Caco-2 (cell line): ENCODE measurements around the gene KLHL11. TPM values are rescaled to one million over a fixed set of nuclear protein-coding genes. Genes with fewer than 3 reads are reported as not detected.
"Not testable (repeated sequence)": the region's sequence is repeated elsewhere in the genome, so short reads cannot be mapped to it uniquely, and the experiment has no call there.

Experiments
- BruUV-seq: library from RNA; stranded (reverse); fragments of 400-500 nt; replicated peaks from 2 replicates; lab custom pipeline; 2021; lab: Mats Ljungman, UMichigan
- CTCF ChIA-PET: fragments of 300-600 bp; sonication (Branson Sonifier 250); formaldehyde crosslinking; loops from one replicate; lab custom pipeline; 2022; ENCODE audit warnings: antibody characterized with exemption; lab: Charles Lee
- POLR2A ChIA-PET: fragments of 300-600 bp; sonication (Branson Sonifier 250); formaldehyde crosslinking; loops from one replicate; lab custom pipeline; 2022; ENCODE audit warnings: antibody characterized with exemption; lab: Charles Lee
- DNase-seq, 2 experiments: peaks; one replicate each; pipeline versions ENCODE4 v3.0.0 to v3.0.0-alpha.2; 2020 to 2022
- H3K27me3 ChIP-seq: replicated peaks from 2 replicates; pipeline ENCODE4 v1.6.0; 2011; ENCODE audit warnings: low read length; ENCODE audit not compliant: control insufficient read depth, insufficient read depth
- H3K36me3 ChIP-seq: 2 replicates; pipeline ENCODE4 v1.5.1; 2011; ENCODE audit warnings: low read length; ENCODE audit not compliant: control insufficient read depth, insufficient read depth
- H3K4me1 ChIP-seq: fragments of 250-450 bp; sonication (Bioruptor Pico); 2 replicates; pipeline ENCODE4 v1.5.1; 2020; ENCODE audit warnings: mild to moderate bottlenecking
- H3K4me3 ChIP-seq: 2 replicates; pipeline ENCODE4 v1.5.1; 2011; ENCODE audit warnings: low read depth, mild to moderate bottlenecking, control low read depth, low read length
- H3K9me3 ChIP-seq: fragments of 250-450 bp; sonication (Bioruptor Pico); 2 replicates; pipeline ENCODE4 v1.5.1; 2020; ENCODE audit warnings: mild to moderate bottlenecking, moderate library complexity
- H3K27ac Mint-ChIP-seq: one replicate; pipeline ENCODE4 v1.8.0; 2022; ENCODE audit warnings: mixed read lengths; ENCODE audit not compliant: unreplicated experiment
- H3K27me3 Mint-ChIP-seq: one replicate; pipeline ENCODE4 v1.8.0; 2022; ENCODE audit warnings: mixed read lengths; ENCODE audit not compliant: insufficient read depth, unreplicated experiment
- H3K36me3 Mint-ChIP-seq: one replicate; pipeline ENCODE4 v1.8.0; 2022; ENCODE audit warnings: mild to moderate bottlenecking, mixed read lengths; ENCODE audit not compliant: insufficient read depth, unreplicated experiment
- H3K4me1 Mint-ChIP-seq: one replicate; pipeline ENCODE4 v1.8.0; 2022; ENCODE audit warnings: low read depth, mixed read lengths; ENCODE audit not compliant: unreplicated experiment
- H3K4me3 Mint-ChIP-seq: one replicate; pipeline ENCODE4 v1.8.0; 2022; ENCODE audit warnings: mild to moderate bottlenecking, moderate library complexity, mixed read lengths; ENCODE audit not compliant: unreplicated experiment
- H3K9me3 Mint-ChIP-seq: one replicate; pipeline ENCODE4 v1.8.0; 2022; ENCODE audit warnings: mixed read lengths; ENCODE audit not compliant: unreplicated experiment
- CTCF ChIP-seq, 2 experiments: fragments of 200-600 bp in 1 of 2; IDR thresholded peaks; 1 replicate in 1 of 2; 2 replicates in 1 of 2; pipeline versions ENCODE4 v1.5.1 to v1.8.0; 2011 to 2022; ENCODE audit warnings: antibody characterized with exemption in 1 of 2, control low read depth in 1 of 2, inconsistent platforms in 1 of 2, low read depth in 1 of 2, low read length in 1 of 2, mild to moderate bottlenecking in 1 of 2, moderate library complexity in 1 of 2; ENCODE audit not compliant: insufficient read depth in 1 of 2, severe bottlenecking in 1 of 2, unreplicated experiment in 1 of 2
- intact Hi-C: fragments of 100-400 bp; cut with micrococcal nuclease; formaldehyde crosslinking; loops from one replicate; pipeline ENCODE4 v1.10.0; 2022; ENCODE audit not compliant: unreplicated experiment
- total RNA-seq: library from RNA; stranded (reverse); gene quantifications from 2 replicates; pipeline ENCODE4 v1.2.3, GENCODE V29; 2022

Gene KLHL11
- total RNA-seq, 1 experiment from 2014 or later, result 22.2 TPM

- no peak overlapping the region for H3K27ac Mint-ChIP-seq
- H3K9me3 Mint-ChIP-seq, result no peaks in the 10 kb centered on the region
- no peak for DNase-seq
- peaks cover 100% of the 10 kb centered on the region for H3K36me3 Mint-ChIP-seq
- no peak overlapping the region for H3K4me3 Mint-ChIP-seq
- H3K4me3 ChIP-seq, result no peak overlapping the region
- no peaks in the 10 kb centered on the region for H3K4me1 ChIP-seq
- BruUV-seq, result no TSS peak
- CTCF ChIA-PET, result interaction anchor here (0.6 kb wide), 1 partner anchor 82 kb away, joined by 3 read pairs; no protein-coding TSS in a partner anchor
- intact Hi-C loops, result no loop called here
- POLR2A ChIA-PET, result interaction anchor here (0.6 kb wide), 1 partner anchor 82 kb away, joined by 7 read pairs; no protein-coding TSS in a partner anchor
- no peak for TF ChIP-seq CTCF (IDR thresholded peaks at IDR 0.05; ENCODE audit: insufficient read depth in 1 of 2, low read depth in 1 of 2, low read length in 1 of 2, severe bottlenecking in 1 of 2, unreplicated experiment in 1 of 2)
- H3K9me3 ChIP-seq, result no peaks in the 10 kb centered on the region
- H3K36me3 ChIP-seq, result peaks cover 13% of the 10 kb centered on the region
- no peaks in the 10 kb centered on the region for H3K4me1 Mint-ChIP-seq
- no peaks in the 10 kb centered on the region for H3K27me3 Mint-ChIP-seq
- no peaks in the 10 kb centered on the region for H3K27me3 ChIP-seq
Measured at GRCh38 chr17:41882756-41883155, 17.5 kb upstream of the KLHL11 start.

- H3K4me3 Mint-ChIP-seq, result no peak overlapping the region
- DNase-seq, result no peak
- Histone ChIP-seq H3K9me3 (no peaks in the 10 kb centered on the region), H3K4me3 (no peak overlapping the region), H3K27me3 (no peaks in the 10 kb centered on the region), H3K36me3 (peaks cover 6% of the 10 kb centered on the region), H3K4me1 (no peaks in the 10 kb centered on the region)
- ChIA-PET CTCF (no interaction called here), POLR2A (no interaction called here)
- H3K4me1 Mint-ChIP-seq, result no peaks in the 10 kb centered on the region
- intact Hi-C loops, result no loop called here
- peaks cover 100% of the 10 kb centered on the region for H3K36me3 Mint-ChIP-seq
- no TSS peak for BruUV-seq
- no peak for TF ChIP-seq CTCF (IDR thresholded peaks at IDR 0.05; ENCODE audit: insufficient read depth in 1 of 2, low read depth in 1 of 2, low read length in 1 of 2, severe bottlenecking in 1 of 2, unreplicated experiment in 1 of 2)
- H3K9me3 Mint-ChIP-seq, result no peaks in the 10 kb centered on the region
- no peaks in the 10 kb centered on the region for H3K27me3 Mint-ChIP-seq
- no peak overlapping the region for H3K27ac Mint-ChIP-seq
Measured at GRCh38 chr17:41880130-41880529, 14.9 kb upstream of the KLHL11 start.

GRCh38 chr17:41874293-41874670, 9.1 kb upstream of the KLHL11 start:
- BruUV-seq, CTCF ChIA-PET, H3K4me1 ChIP-seq, H3K36me3 ChIP-seq, DNase-seq, H3K27ac Mint-ChIP-seq, H3K4me3 ChIP-seq, POLR2A ChIA-PET, H3K27me3 Mint-ChIP-seq, H3K9me3 Mint-ChIP-seq, intact Hi-C loops, H3K4me1 Mint-ChIP-seq, H3K4me3 Mint-ChIP-seq, H3K9me3 ChIP-seq, H3K27me3 ChIP-seq: not testable (repeated sequence)
- H3K36me3 Mint-ChIP-seq, result peaks cover 93% of the 10 kb centered on the region
